Measurements from ENCODE around the gene THOC7. TPM values are rescaled to one million over a fixed set of nuclear protein-coding genes. Genes with fewer than 3 reads are reported as not detected.
A peak's percentile ranks its signal among the peaks of the same experiment; 100 is the strongest.

THOC7 gene
- total RNA-seq, 1 experiment from 2014 or later, result 87.3 TPM

- in situ Hi-C loops (cut with HindIII; ENCODE audit: low pct_unique_long_range_greater_than_20kb, low sequenced_read_pairs), result no loop called here
Measured at GRCh38 chr3:63855333-63855940, 8.2 kb downstream of the THOC7 start.

GRCh38 chr3:63853106-63853505 is 10.5 kb downstream of the THOC7 start:
- in situ Hi-C loops (cut with HindIII; ENCODE audit: low pct_unique_long_range_greater_than_20kb, low sequenced_read_pairs), result no loop called here
- no peak for DNase-seq (ENCODE audit: low read depth)

More at GRCh38 chr3:63855333-63855940, 8.2 kb downstream of the THOC7 start:
- DNase-seq (ENCODE audit: low read depth), result no peak

- no peak for DNase-seq (ENCODE audit: low read depth)
- in situ Hi-C loops (cut with HindIII; ENCODE audit: low pct_unique_long_range_greater_than_20kb, low sequenced_read_pairs), result no loop called here
Measured at GRCh38 chr3:63851287-63851686, 12.3 kb downstream of the THOC7 start.

GRCh38 chr3:63849175-63849574 is 14.4 kb downstream of the THOC7 start:
- no peak for DNase-seq (ENCODE audit: low read depth)
- in situ Hi-C loops (cut with HindIII; ENCODE audit: low pct_unique_long_range_greater_than_20kb, low sequenced_read_pairs), result no loop called here

GRCh38 chr3:63847718-63848450 is 15.7 kb downstream of the THOC7 start:
- no peak for DNase-seq (ENCODE audit: low read depth)
- in situ Hi-C loops (cut with HindIII; ENCODE audit: low pct_unique_long_range_greater_than_20kb, low sequenced_read_pairs), result no loop called here

GRCh38 chr3:63845215-63845614 is 18.4 kb downstream of the THOC7 start:
- in situ Hi-C loops (cut with HindIII; ENCODE audit: low pct_unique_long_range_greater_than_20kb, low sequenced_read_pairs), result no loop called here
- no peak for DNase-seq (ENCODE audit: low read depth)

GRCh38 chr3:63842127-63842526 is 21.5 kb downstream of the THOC7 start:
- in situ Hi-C loops (cut with HindIII; ENCODE audit: low pct_unique_long_range_greater_than_20kb, low sequenced_read_pairs), result no loop called here
- DNase-seq (ENCODE audit: low read depth), result no peak

GRCh38 chr3:63841704-63842103 is 21.9 kb downstream of the THOC7 start:
- in situ Hi-C loops (cut with HindIII; ENCODE audit: low pct_unique_long_range_greater_than_20kb, low sequenced_read_pairs), result no loop called here
- DNase-seq (ENCODE audit: low read depth), result no peak

- no peak for DNase-seq (ENCODE audit: low read depth)
- in situ Hi-C loops (cut with HindIII; ENCODE audit: low pct_unique_long_range_greater_than_20kb, low sequenced_read_pairs), result no loop called here
Measured at GRCh38 chr3:63832395-63832794, 31.2 kb downstream of the THOC7 start.

- in situ Hi-C loops (cut with HindIII; ENCODE audit: low pct_unique_long_range_greater_than_20kb, low sequenced_read_pairs), result no loop called here
Measured at GRCh38 chr3:63830526-63830925, 33.1 kb downstream of the THOC7 start.

GRCh38 chr3:63824309-63824708 is 39.3 kb downstream of the THOC7 start:
- peak; percentile 43 for DNase-seq (ENCODE audit: low read depth)
- in situ Hi-C loops (cut with HindIII; ENCODE audit: low pct_unique_long_range_greater_than_20kb, low sequenced_read_pairs), result no loop called here

More at GRCh38 chr3:63830526-63830925, 33.1 kb downstream of the THOC7 start:
- DNase-seq (ENCODE audit: low read depth), result no peak

GRCh38 chr3:63819151-63819398 is 44.5 kb downstream of the THOC7 start, which contains the start of gene C3orf49:
Gene C3orf49 (plus strand): TSS chr3:63819299. CDS start chr3:63819472, 173 bp downstream.
- DNase-seq (ENCODE audit: low read depth), result no peak
- in situ Hi-C loops (cut with HindIII; ENCODE audit: low pct_unique_long_range_greater_than_20kb, low sequenced_read_pairs), result no loop called here

GRCh38 chr3:63818282-63819150 is 45.1 kb downstream of the THOC7 start:
- DNase-seq (ENCODE audit: low read depth), result peak; percentile 31
- in situ Hi-C loops (cut with HindIII; ENCODE audit: low pct_unique_long_range_greater_than_20kb, low sequenced_read_pairs), result no loop called here

- in situ Hi-C loops (cut with HindIII; ENCODE audit: low pct_unique_long_range_greater_than_20kb, low sequenced_read_pairs), result no loop called here
- no peak for DNase-seq (ENCODE audit: low read depth)
Measured at GRCh38 chr3:63817225-63817624, 46.4 kb downstream of the THOC7 start.

- no peak for DNase-seq (ENCODE audit: low read depth)
Measured at GRCh38 chr3:63814237-63814636, 49.4 kb downstream of the THOC7 start.

GRCh38 chr3:63809607-63810006 is 54.0 kb downstream of the THOC7 start:
- in situ Hi-C loops (cut with HindIII; ENCODE audit: low pct_unique_long_range_greater_than_20kb, low sequenced_read_pairs), result no loop called here

More at GRCh38 chr3:63814237-63814636, 49.4 kb downstream of the THOC7 start:
- in situ Hi-C loops (cut with HindIII; ENCODE audit: low pct_unique_long_range_greater_than_20kb, low sequenced_read_pairs), result no loop called here

GRCh38 chr3:63808633-63809032 is 55.0 kb downstream of the THOC7 start:
- in situ Hi-C loops (cut with HindIII; ENCODE audit: low pct_unique_long_range_greater_than_20kb, low sequenced_read_pairs), result no loop called here
- no peak for DNase-seq (ENCODE audit: low read depth)

More at GRCh38 chr3:63809607-63810006, 54.0 kb downstream of the THOC7 start:
- DNase-seq (ENCODE audit: low read depth), result peak; percentile 38

GRCh38 chr3:63807961-63808565 is 55.5 kb downstream of the THOC7 start:
- DNase-seq (ENCODE audit: low read depth), result no peak
- in situ Hi-C loops (cut with HindIII; ENCODE audit: low pct_unique_long_range_greater_than_20kb, low sequenced_read_pairs), result no loop called here

- in situ Hi-C loops (cut with HindIII; ENCODE audit: low pct_unique_long_range_greater_than_20kb, low sequenced_read_pairs), result no loop called here
Measured at GRCh38 chr3:63803911-63804310, 59.7 kb downstream of the THOC7 start.

More at GRCh38 chr3:63803911-63804310, 59.7 kb downstream of the THOC7 start:
- no peak for DNase-seq (ENCODE audit: low read depth)

Data from Caki2 (cell line).